Epithelial cell of umbilical artery (primary cell): ENCODE data around the gene AHCY. TPM values are rescaled to one million over a fixed set of nuclear protein-coding genes. Genes with fewer than 3 reads are reported as not detected.

Experiments used
- total RNA-seq: library from RNA; depleted of rRNA; stranded (reverse); fragments of >200 nt; gene quantifications from 2 replicates; pipeline ENCODE4 v1.2.3, GENCODE V29; 2014

AHCY gene
- 124 and 130 TPM in 2 replicates for total RNA-seq

GRCh38 chr20:34302723-34303533 is at the start of gene AHCY:
Gene AHCY (minus strand): TSS chr20:34303355. CDS start chr20:34303270, 85 bp downstream.

GRCh38 chr20:34240693-34241615 is 62.2 kb downstream of the AHCY start, which contains the start of gene ASIP:
Gene ASIP (plus strand): TSS chr20:34241423. CDS start chr20:34260375, 18,952 bp downstream.

Other genes starting within 250 kb of the AHCY start
- 160 and 165 TPM in 2 replicates for gene EIF2S2, start 191.1 kb downstream of the AHCY start, total RNA-seq
- not detected in 2 replicates for gene ASIP, start 61.9 kb downstream of the AHCY start, total RNA-seq
- 68.9 and 72.3 TPM in 2 replicates for gene ITCH, start 59.9 kb upstream of the AHCY start, total RNA-seq
- gene DYNLRB1, start 213.1 kb upstream of the AHCY start, total RNA-seq, result 14.9 and 23.7 TPM in 2 replicates